ENCODE measurements around the gene MESD.

Gene MESD

GRCh38 chr15:81006124-81006523, 16.5 kb upstream of the MESD start:
- no peak for TF ChIP-seq ZFX (IDR thresholded peaks at IDR 0.05; ENCODE audit: borderline replicate concordance)
- no peak for TF ChIP-seq CTCF (IDR thresholded peaks at IDR 0.05)
- H3K27ac ChIP-seq, result no peak overlapping the region

GRCh38 chr15:81003097-81003350, 13.4 kb upstream of the MESD start:
- H3K27ac ChIP-seq, result no peak overlapping the region
- TF ChIP-seq CTCF (IDR thresholded peaks at IDR 0.05) (no peak), ZFX (IDR thresholded peaks at IDR 0.05; ENCODE audit: borderline replicate concordance) (no peak)

GRCh38 chr15:81002331-81003096, 12.9 kb upstream of the MESD start:
- no peak for TF ChIP-seq CTCF (IDR thresholded peaks at IDR 0.05)
- TF ChIP-seq ZFX (IDR thresholded peaks at IDR 0.05; ENCODE audit: borderline replicate concordance), result no peak
- H3K27ac ChIP-seq, result peak overlapping the region; percentile 94

GRCh38 chr15:81002009-81002330, 12.4 kb upstream of the MESD start:
- H3K27ac ChIP-seq, result peak overlapping the region; percentile 94
- TF ChIP-seq CTCF (IDR thresholded peaks at IDR 0.05) (no peak), ZFX (IDR thresholded peaks at IDR 0.05; ENCODE audit: borderline replicate concordance) (no peak)

DNA sequence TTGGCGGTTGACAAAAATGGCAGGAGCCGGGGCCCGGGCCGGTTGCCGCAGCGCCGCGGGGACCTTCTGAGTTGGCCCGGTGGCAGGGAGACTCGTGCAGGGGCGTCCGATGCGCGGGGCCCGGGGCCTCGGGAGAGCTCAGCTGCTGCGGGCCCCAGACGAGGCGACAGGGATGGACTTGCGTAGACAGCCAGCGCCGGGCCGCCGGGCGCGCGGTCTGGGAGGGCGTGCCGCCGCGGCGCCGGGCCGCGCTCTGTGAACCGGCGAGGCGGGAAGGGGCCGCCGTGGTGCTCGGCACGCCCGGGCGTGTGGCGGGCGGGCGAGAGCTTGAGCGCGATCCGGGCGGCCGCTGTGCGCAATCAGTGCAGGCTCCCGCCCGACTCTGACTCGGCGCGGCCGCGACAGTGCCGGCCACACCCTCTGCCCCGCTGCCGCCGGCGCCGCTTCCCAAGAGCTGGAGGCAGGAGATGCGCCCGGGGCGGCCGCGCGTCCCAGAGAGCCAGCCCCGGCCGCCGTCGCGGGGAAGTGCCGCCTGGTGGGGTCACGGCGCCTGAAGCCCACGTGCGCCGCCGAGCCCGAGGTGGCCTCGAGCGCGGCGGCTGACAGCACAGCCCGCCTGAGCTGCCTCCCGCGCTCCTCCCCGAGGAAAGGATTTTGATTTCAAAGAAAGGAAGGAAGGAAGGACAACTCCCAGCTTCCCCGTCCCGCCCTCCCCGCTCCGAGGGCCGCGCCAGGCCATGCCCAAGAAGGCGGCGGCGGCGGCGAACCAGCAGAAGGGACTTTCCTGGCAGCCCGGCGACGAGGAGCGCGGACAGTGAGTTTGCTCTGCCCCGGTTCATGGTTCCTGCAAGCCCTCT, 11.8 kb upstream of the MESD start:
- peak overlapping the region; percentile 94 for H3K27ac ChIP-seq
- TF ChIP-seq ZFX (IDR thresholded peaks at IDR 0.05; ENCODE audit: borderline replicate concordance), result no peak
- TF ChIP-seq CTCF (IDR thresholded peaks at IDR 0.05), result no peak

GRCh38 chr15:81000624-81001151, 11.1 kb upstream of the MESD start, which contains the start of gene TLNRD1:
Gene TLNRD1, plus strand, starts transcription at chr15:81000923. Its CDS starts 1,349 bp downstream, at chr15:81002272.
- H3K27ac ChIP-seq, result peak within 1 kb of the TSS; percentile 94

More at GRCh38 chr15:81000624-81001151, 11.1 kb upstream of the MESD start, which contains the start of gene TLNRD1:
- TF ChIP-seq CTCF (IDR thresholded peaks at IDR 0.05) (no peak), ZFX (IDR thresholded peaks at IDR 0.05; ENCODE audit: borderline replicate concordance) (no peak)
